Left renal cortex interstitium (tissue), 4 donors: ENCODE measurements around the gene KRTAP2-3. TPM values are rescaled to one million over a fixed set of nuclear protein-coding genes. Genes with fewer than 3 reads are reported as not detected.
"Not testable (repeated sequence)": the region's sequence is repeated elsewhere in the genome, so short reads cannot be mapped to it uniquely, and the experiment has no call there.

ENCODE experiments used
- DNase-seq, 4 donors: peaks; one replicate each; pipeline ENCODE4 v3.0.0-alpha.2; 2013; ENCODE audit warnings: low read depth in 4 of 4, low spot score in 2 of 4, missing footprints in 1 of 4
- polyA plus RNA-seq, 4 donors: library from polyadenylated mRNA; unstranded; fragments of 120-200 nt; gene quantifications; one replicate each; pipeline ENCODE4 v1.2.1, GENCODE V29; 2013; ENCODE audit not compliant: insufficient read length in 4 of 4

KRTAP2-3 gene
- not detected for polyA plus RNA-seq

- no peak for DNase-seq
Measured at GRCh38 chr17:41060052-41060604, at the start of gene KRTAP2-3. Gene KRTAP2-3 (minus strand): TSS chr17:41060114. CDS start chr17:41060050, 64 bp downstream.

- DNase-seq = not testable (repeated sequence)
Measured at GRCh38 chr17:41108728-41109386, 48.9 kb upstream of the KRTAP2-3 start.

- DNase-seq = no peak
Measured at GRCh38 chr17:41107941-41108450, 48.1 kb upstream of the KRTAP2-3 start.

DNA sequence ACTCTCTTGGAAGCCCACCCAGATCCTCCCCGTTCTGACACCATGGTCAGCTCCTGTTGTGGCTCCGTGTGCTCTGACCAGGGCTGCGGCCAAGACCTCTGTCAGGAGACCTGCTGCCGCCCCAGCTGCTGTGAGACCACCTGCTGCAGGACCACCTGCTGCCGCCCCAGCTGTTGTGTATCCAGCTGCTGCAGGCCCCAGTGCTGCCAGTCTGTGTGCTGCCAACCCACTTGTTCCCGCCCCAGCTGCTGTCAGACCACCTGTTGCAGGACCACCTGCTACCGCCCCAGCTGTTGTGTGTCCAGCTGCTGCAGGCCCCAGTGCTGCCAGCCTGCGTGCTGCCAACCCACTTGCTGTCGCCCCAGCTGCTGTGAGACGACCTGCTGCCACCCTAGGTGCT lies 45.4 kb upstream of the KRTAP2-3 start, which contains the start of gene KRTAP4-9:
Gene KRTAP4-9, plus strand, starts transcription at position 43 of the 400 bp plus-strand sequence. Its CDS starts 0 bp downstream, at position 43.
- not testable (repeated sequence) for DNase-seq

DNA sequence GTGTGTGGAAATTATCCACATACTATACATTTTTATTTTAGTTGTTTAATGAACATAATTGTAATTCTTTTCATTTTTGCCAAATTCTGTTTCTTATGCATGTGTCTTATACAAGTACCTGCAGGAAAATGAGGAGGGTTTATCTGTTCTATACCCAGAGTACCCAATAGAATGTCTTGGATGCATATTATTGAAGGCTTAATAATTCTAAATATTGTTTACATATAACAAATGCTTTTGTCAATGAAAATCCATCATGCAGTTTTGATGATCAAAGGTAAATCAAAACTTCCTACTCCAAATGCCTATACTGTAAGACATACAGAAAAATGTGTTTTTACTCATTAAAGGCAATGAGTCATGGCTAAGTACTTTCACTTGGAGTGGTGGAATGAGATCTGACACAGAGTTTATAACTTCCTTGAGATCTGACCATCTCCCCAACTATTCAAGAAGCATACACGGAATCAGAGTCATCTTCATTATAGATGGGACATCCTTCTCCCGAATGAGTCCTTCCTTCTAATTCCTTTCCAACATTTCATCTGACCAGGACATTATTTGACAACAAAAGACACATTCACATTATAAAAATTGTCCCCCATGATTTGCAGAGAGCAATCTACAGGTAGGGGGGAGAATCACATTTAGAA lies 44.6 kb upstream of the KRTAP2-3 start:
- DNase-seq = not testable (repeated sequence)

DNA sequence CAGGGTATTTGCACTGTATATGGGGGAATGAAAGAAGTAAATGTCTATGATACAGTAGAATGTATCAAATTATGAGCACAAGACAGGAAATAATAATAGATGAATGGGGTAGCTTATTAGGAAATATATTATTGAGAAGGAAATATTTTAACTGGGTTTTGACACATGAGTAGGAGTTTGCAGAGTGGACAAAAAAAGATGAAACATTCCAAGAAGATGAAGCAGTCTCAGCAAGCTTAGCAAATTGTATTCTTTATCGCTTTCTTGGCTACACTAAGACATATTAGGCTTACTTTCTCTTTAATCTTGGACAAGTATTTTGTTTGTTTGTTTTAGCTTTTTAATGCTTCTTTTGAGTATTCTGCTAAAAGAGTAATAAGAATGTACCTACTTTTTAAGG lies 44.0 kb upstream of the KRTAP2-3 start:
- no peak for DNase-seq

DNA sequence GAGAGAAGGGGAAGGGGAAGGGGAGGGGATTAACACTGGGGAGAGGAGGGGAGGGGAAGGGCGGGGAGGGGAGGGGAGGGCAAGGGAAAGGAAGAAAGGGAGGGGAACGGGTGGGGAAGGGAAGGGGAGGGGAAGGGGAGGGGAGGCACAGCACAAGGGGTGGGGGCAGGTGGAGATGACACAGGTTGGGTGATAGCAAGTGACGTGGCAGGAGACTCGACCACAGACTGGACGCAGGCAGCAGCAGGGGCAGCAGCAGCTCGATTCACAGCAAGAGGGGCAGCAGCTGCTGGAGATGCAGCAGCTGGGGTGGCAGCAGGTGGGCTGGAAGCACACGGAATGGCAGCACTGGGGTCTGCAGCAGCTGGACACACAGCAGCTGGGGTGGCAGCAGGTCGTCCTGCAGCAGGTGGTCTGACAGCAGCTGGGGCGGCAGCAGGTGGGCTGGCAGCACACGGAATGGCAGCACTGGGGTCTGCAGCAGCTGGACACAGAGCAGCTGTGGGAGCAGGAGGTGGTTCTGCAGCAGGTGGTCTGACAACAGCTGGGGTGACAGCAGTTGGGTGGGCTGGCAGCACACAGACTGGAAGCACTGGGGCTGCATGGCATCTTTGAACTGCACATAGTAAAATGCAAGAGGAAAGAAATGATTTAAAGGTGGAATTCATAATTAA lies 41.8 kb upstream of the KRTAP2-3 start, which contains the start of gene KRTAP4-16:
Gene KRTAP4-16, minus strand, starts transcription at position 624 of the 674 bp plus-strand sequence. Its CDS starts 0 bp downstream, at position 624.
- DNase-seq = no peak

DNA sequence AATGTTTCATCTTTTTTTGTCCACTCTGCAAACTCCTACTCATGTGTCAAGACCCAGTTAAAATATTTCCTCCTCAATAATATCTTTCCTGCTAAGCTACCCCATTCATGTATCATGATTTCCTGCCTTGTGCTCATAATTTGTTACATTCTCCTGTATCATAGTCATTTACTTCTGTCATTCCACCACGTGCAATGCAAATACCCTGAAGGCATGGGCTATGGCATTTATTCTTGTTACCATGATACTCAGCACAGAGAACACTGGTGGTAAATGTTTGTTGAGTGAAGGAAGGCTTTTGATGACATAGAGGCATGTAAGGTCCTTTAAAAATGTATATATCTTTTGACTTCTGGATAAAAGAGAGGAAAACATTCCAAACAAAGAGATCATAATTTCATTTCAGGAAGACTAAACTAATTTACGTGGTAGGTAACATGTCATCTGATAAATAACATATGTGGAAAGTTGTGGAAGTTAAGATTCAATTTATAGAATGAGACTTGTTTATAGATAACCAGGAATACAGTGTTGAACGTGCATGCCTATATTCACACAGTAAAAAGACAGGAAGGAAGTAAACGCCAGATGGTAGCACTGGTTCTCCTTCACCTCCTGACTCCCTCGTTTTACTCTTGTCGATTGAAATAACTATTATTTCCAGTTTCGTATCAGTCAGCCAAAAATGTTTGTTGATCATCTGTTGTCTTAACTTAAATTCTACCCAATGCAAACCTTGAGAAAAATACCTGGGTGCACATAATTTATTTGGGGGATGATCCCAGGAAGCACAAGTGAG lies 40.0 kb upstream of the KRTAP2-3 start:
- DNase-seq = not testable (repeated sequence)

DNA sequence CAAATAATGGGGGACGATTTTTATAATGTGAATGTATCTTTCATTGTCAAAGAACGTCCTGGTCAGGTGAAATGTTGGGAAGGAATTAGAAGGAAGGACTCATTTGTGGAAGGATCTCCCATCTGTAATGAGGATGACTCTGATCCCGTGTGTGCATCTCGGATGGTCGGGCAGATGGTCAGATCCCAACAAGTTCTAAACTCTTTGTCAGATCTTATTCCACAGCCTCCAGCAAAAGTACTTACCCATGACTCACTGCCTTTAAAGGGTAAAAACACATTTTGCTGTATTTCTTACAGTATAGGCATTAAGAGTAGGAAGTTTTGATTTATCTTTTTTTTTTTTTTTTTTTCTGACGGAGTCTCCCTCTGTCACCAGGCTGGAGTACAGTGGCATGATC lies 38.6 kb upstream of the KRTAP2-3 start:
- no peak for DNase-seq

GRCh38 chr17:41098042-41098441 lies 38.1 kb upstream of the KRTAP2-3 start, which contains the start of gene KRTAP4-8:
Gene KRTAP4-8 (minus strand): TSS chr17:41098142. CDS start chr17:41098084, 58 bp downstream.
- DNase-seq = no peak

- no peak for DNase-seq
Measured at GRCh38 chr17:41096055-41096454, 36.1 kb upstream of the KRTAP2-3 start.

DNA sequence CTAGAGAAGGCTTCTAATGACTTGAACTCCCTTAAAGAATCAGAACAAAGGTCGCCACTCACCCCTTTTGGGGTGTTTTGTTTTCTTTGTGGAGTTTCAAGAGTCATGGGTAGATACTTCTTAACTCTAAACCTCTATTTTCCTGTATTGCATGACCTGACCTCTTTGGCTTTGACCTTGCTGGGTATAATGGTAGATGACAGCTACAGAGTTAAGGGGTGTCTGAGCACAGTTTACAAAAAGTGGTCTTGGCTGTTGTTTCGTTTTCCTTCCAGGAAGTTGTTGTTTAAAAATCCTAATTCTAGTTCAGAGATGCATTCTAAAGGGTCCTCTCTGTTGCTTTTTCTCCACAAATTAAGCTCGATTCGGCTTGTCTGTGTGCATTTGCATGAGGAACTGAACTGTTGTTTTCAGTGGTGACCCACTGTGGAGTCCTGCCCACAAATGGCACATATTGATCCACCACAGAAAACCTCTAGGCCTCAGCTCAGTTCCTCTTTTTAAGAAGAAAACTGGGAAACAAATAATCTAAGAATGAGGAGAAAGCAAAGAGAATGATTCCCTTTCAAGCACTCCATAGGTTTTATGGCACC lies 28.9 kb upstream of the KRTAP2-3 start:
- DNase-seq = not testable (repeated sequence)

DNA sequence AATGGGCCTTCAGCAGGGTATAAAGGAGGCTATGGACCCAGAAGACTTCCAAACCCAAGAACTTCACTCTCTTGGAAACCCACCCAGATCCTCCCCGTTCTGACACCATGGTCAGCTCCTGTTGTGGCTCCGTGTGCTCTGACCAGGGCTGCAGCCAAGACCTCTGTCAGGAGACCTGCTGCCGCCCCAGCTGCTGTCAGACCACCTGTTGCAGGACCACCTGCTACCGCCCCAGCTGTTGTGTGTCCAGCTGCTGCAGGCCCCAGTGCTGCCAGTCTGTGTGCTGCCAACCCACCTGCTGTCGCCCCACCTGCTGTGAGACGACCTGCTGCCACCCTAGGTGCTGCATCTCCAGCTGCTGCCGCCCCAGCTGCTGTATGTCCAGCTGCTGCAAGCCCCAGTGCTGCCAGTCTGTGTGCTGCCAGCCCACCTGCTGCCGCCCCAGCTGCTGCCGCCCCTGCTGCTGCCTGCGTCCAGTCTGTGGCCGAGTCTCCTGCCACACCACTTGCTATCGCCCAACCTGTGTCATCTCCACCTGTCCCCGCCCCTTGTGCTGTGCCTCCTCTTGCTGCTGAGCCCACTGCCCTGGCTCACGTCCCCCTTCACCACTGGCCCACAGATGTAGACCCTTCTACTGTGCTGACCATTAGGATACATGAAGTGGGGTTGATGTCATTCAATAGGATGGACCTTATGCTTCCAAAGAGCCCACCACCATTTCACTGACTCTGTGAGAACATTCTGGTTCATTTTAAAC lies 24.4 kb upstream of the KRTAP2-3 start, which contains the start of gene KRTAP4-7:
Gene KRTAP4-7, plus strand, starts transcription at position 51 of the 757 bp plus-strand sequence. Its CDS starts 57 bp downstream, at position 108.
- DNase-seq = not testable (repeated sequence)

DNA sequence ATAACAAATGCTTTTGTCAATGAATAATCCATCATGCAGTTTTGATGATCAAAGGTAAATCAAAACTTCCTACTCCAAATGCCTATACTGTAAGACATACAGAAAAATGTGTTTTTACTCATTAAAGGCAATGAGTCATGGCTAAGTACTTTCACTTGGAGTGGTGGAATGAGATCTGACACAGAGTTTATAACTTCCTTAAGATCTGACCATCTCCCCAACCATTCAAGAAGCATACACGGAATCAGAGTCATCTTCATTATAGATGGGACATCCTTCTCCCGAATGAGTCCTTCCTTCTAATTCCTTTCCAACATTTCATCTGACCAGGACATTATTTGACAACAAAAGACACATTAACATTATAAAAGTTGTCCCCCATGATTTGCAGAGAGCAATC lies 23.5 kb upstream of the KRTAP2-3 start:
- DNase-seq = not testable (repeated sequence)

- DNase-seq = no peak
Measured at GRCh38 chr17:41082626-41083025, 22.7 kb upstream of the KRTAP2-3 start.

DNA sequence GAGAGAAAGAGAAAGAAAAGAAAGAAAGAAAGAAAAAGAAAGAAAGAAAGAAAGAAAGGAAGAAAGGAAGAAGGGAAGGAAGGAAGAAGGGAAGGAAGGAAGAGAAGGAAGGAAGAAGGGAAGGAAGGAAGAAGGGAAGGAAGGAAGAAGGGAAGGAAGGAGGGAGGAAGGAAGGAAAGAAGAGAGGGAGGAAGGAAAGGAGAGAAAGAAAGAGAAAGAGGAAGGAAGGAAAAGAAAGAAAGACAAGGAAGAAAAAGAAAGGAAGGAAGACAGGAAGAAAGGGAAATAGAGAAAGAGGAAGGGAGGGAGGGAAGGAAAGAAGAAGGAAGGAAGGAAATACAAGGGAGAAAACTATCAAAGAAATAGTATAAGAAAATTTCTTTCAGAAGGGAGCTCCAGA lies 16.9 kb upstream of the KRTAP2-3 start:
- DNase-seq = no peak

DNA sequence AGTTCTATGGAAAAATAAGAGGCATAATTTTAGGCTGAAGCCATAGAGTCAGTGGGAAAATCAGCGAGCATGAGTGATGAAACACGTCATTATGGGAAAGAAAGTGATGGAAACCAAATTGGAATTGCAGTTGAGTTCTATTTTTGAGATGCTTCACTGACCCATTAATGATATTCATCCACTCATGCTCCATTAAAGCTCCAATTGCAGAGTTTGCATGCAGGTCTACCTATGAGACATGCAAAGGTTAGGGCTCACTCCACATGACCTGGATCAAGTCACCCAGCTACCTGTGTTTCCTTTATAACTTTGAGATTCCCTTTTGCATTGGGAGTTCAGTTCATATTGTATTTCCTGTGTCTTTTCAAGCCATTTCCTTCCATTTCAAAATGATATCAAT lies 13.8 kb upstream of the KRTAP2-3 start:
- DNase-seq = no peak

GRCh38 chr17:41071606-41072360 lies 11.9 kb upstream of the KRTAP2-3 start:
- no peak for DNase-seq
